ENCODE results near the gene EFCAB14. TPM values are rescaled to one million over a fixed set of nuclear protein-coding genes. Genes with fewer than 3 reads are reported as not detected.

Gene EFCAB14
- total RNA-seq, 1 donor from 2014 or later = 50.7 TPM

DNA sequence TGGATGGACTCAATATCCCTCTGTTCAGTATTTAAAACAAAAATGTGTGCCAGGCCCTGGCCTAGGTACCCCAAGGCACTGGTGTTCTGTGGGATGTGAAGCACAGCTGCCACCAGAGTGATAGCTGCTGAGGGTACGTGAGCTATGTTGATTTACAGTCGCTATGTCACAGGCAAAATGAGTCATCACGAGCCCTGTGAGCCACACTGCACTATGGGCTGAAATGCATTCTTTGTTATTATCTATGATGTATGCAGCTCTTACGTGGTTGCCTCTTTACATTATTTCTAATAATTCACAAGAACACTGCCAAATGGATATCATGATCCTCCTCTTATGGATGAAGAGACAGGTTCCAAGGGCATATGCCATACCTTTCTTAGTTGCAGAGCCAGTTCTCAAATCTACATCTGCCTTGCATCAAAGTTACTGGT lies 45.1 kb downstream of the EFCAB14 start:
- H2AFZ ChIP-seq (ENCODE audit: low read depth, low read length) = no peak overlapping the region
- no peaks in the 10 kb centered on the region for H3K27me3 ChIP-seq (ENCODE audit: insufficient read depth, low read length)
- DNase-seq (ENCODE audit: low read depth) = peak; percentile 21
- H3K9ac ChIP-seq (ENCODE audit: low read length) = no peak overlapping the region
- TF ChIP-seq, protein P1, sequence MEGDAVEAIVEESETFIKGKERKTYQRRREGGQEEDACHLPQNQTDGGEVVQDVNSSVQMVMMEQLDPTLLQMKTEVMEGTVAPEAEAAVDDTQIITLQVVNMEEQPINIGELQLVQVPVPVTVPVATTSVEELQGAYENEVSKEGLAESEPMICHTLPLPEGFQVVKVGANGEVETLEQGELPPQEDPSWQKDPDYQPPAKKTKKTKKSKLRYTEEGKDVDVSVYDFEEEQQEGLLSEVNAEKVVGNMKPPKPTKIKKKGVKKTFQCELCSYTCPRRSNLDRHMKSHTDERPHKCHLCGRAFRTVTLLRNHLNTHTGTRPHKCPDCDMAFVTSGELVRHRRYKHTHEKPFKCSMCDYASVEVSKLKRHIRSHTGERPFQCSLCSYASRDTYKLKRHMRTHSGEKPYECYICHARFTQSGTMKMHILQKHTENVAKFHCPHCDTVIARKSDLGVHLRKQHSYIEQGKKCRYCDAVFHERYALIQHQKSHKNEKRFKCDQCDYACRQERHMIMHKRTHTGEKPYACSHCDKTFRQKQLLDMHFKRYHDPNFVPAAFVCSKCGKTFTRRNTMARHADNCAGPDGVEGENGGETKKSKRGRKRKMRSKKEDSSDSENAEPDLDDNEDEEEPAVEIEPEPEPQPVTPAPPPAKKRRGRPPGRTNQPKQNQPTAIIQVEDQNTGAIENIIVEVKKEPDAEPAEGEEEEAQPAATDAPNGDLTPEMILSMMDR (IDR thresholded peaks at IDR 0.05; ENCODE audit: insufficient read depth, low read depth, low read length) = no peak
- TF ChIP-seq EZH2 (IDR thresholded peaks at IDR 0.05; ENCODE audit: insufficient read depth, low read length) = no peak
- H3K4me3 ChIP-seq (ENCODE audit: insufficient read depth, low read depth, low read length) = no peak overlapping the region
- Mint-ChIP-seq H3K4me1 (ENCODE audit: low read depth, unreplicated experiment) (peaks cover 22% of the 10 kb centered on the region), H3K4me3 (ENCODE audit: unreplicated experiment) (no peak overlapping the region), H3K27ac (ENCODE audit: unreplicated experiment) (no peak overlapping the region), H3K27me3 (ENCODE audit: low read depth, unreplicated experiment) (no peaks in the 10 kb centered on the region), H3K36me3 (ENCODE audit: low read depth, unreplicated experiment) (peaks cover 7% of the 10 kb centered on the region), H3K9me3 (ENCODE audit: unreplicated experiment) (no peaks in the 10 kb centered on the region)
- no peaks in the 10 kb centered on the region for H3K79me2 ChIP-seq (ENCODE audit: insufficient read depth, low read length)
- H3K9me3 ChIP-seq (ENCODE audit: insufficient read depth, low read depth, low read length) = no peaks in the 10 kb centered on the region
- H3K36me3 ChIP-seq (ENCODE audit: insufficient read depth, low read length) = peaks cover 6% of the 10 kb centered on the region
- no peak overlapping the region for H3K4me2 ChIP-seq (ENCODE audit: low read length)
- no peak for FAIRE-seq
- no peak overlapping the region for H3K27ac ChIP-seq (ENCODE audit: low read depth, low read length)
- no peaks in the 10 kb centered on the region for H4K20me1 ChIP-seq (ENCODE audit: insufficient read depth, low read length)
- peaks cover 3% of the 10 kb centered on the region for H3K4me1 ChIP-seq (ENCODE audit: insufficient read depth, low read length)

DNA sequence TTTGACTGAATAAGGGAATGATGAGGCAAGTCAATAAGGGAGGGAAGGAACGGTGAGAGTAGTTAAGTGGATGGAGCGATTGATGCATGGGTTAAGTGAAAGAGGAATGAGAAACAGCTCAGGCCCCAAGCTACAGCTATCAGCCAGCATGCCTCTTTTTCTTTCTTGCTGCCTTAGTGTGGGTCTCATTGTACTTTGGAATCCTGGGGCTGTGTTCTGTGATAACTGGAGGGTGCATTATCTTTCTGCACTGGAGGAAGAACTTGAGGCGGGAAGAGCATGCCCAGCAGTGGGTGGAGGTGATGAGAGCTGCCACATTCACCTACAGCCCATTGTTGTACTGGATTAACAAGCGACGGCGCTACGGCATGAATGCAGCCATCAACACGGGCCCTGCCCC lies 46.2 kb downstream of the EFCAB14 start:
- no peak overlapping the region for H3K27ac Mint-ChIP-seq (ENCODE audit: unreplicated experiment)
- H3K4me1 Mint-ChIP-seq (ENCODE audit: low read depth, unreplicated experiment) = peaks cover 22% of the 10 kb centered on the region
- Histone ChIP-seq H3K27ac (ENCODE audit: low read depth, low read length) (no peak overlapping the region), H3K4me2 (ENCODE audit: low read length) (no peak overlapping the region), H3K79me2 (ENCODE audit: insufficient read depth, low read length) (peaks cover 1% of the 10 kb centered on the region), H3K4me1 (ENCODE audit: insufficient read depth, low read length) (peaks cover 6% of the 10 kb centered on the region), H3K27me3 (ENCODE audit: insufficient read depth, low read length) (no peaks in the 10 kb centered on the region), H3K4me3 (ENCODE audit: insufficient read depth, low read depth, low read length) (no peak overlapping the region), H3K9ac (ENCODE audit: low read length) (no peak overlapping the region), H2AFZ (ENCODE audit: low read depth, low read length) (no peak overlapping the region), H3K9me3 (ENCODE audit: insufficient read depth, low read depth, low read length) (no peaks in the 10 kb centered on the region), H4K20me1 (ENCODE audit: insufficient read depth, low read length) (no peaks in the 10 kb centered on the region), H3K36me3 (ENCODE audit: insufficient read depth, low read length) (peaks cover 6% of the 10 kb centered on the region)
- peaks cover 7% of the 10 kb centered on the region for H3K36me3 Mint-ChIP-seq (ENCODE audit: low read depth, unreplicated experiment)
- H3K4me3 Mint-ChIP-seq (ENCODE audit: unreplicated experiment) = no peak overlapping the region
- no peak for TF ChIP-seq EZH2 (IDR thresholded peaks at IDR 0.05; ENCODE audit: insufficient read depth, low read length)
- TF ChIP-seq, protein P1 (IDR thresholded peaks at IDR 0.05; ENCODE audit: insufficient read depth, low read depth, low read length) = no peak
- DNase-seq (ENCODE audit: low read depth) (no peak), FAIRE-seq (no peak)
- H3K9me3 Mint-ChIP-seq (ENCODE audit: unreplicated experiment) = no peaks in the 10 kb centered on the region
- no peaks in the 10 kb centered on the region for H3K27me3 Mint-ChIP-seq (ENCODE audit: low read depth, unreplicated experiment)

DNA sequence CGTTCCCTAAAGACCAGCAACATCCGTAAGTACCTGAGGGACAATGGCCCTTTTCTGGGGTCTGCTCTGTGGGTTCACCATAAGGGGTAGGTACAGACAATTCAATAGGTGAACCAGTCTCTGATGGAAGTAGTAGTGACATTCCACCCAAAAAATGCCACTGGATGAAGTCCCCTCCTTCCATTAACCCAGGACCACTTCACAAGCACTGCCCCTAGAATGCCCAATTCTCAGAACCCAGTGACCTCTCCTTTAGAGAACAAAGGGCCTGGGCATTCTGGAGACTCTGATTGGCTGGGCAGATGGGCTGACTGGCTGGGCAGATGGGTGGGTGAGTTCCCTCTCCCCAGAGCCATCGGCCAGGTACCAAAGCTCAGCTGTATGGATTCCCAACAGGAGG lies 47.4 kb downstream of the EFCAB14 start, which contains the start of gene TEX38:
TSS of gene TEX38 (plus strand) at position 301 of the 400 bp plus-strand sequence. CDS start at position 382, 81 bp downstream.
- Histone ChIP-seq H3K4me3 (ENCODE audit: insufficient read depth, low read depth, low read length) (no peak within 1 kb of the TSS), H4K20me1 (ENCODE audit: insufficient read depth, low read length) (peaks cover 9% of the 10 kb centered on the region), H3K4me2 (ENCODE audit: low read length) (no peak within 1 kb of the TSS), H3K9ac (ENCODE audit: low read length) (no peak within 1 kb of the TSS), H2AFZ (ENCODE audit: low read depth, low read length) (no peak within 1 kb of the TSS), H3K4me1 (ENCODE audit: insufficient read depth, low read length) (peaks cover 11% of the 10 kb centered on the region), H3K27me3 (ENCODE audit: insufficient read depth, low read length) (no peaks in the 10 kb centered on the region), H3K36me3 (ENCODE audit: insufficient read depth, low read length) (peaks cover 2% of the 10 kb centered on the region), H3K79me2 (ENCODE audit: insufficient read depth, low read length) (peaks cover 11% of the 10 kb centered on the region), H3K9me3 (ENCODE audit: insufficient read depth, low read depth, low read length) (no peaks in the 10 kb centered on the region), H3K27ac (ENCODE audit: low read depth, low read length) (no peak within 1 kb of the TSS)
- Mint-ChIP-seq H3K36me3 (ENCODE audit: low read depth, unreplicated experiment) (peaks cover 7% of the 10 kb centered on the region), H3K9me3 (ENCODE audit: unreplicated experiment) (no peaks in the 10 kb centered on the region), H3K27me3 (ENCODE audit: low read depth, unreplicated experiment) (no peaks in the 10 kb centered on the region), H3K27ac (ENCODE audit: unreplicated experiment) (no peak within 1 kb of the TSS), H3K4me3 (ENCODE audit: unreplicated experiment) (no peak within 1 kb of the TSS), H3K4me1 (ENCODE audit: low read depth, unreplicated experiment) (peaks cover 26% of the 10 kb centered on the region)
- TF ChIP-seq, protein P1 (IDR thresholded peaks at IDR 0.05; ENCODE audit: insufficient read depth, low read depth, low read length) = no peak
- no peak for TF ChIP-seq EZH2 (IDR thresholded peaks at IDR 0.05; ENCODE audit: insufficient read depth, low read length)
- no peak for FAIRE-seq
- no peak for DNase-seq (ENCODE audit: low read depth)
